GM19452 (cell line): ENCODE results near the gene LCE3B.
"Not testable (repeated sequence)": the region's sequence is repeated elsewhere in the genome, so short reads cannot be mapped to it uniquely, and the experiment has no call there.

ENCODE experiments used
- ATAC-seq: cut with Tn5 transposase; IDR thresholded peaks from one replicate; pipeline ENCODE4 v1.9.1; 2021; ENCODE audit not compliant: unreplicated experiment

The LCE3B gene, protein sequence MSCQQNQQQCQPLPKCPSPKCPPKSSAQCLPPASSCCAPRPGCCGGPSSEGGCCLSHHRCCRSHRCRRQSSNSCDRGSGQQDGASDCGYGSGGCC

GRCh38 chr1:152613511-152613910, at the start of gene LCE3B:
Gene LCE3B (plus strand): TSS chr1:152613811. CDS start chr1:152613811, 0 bp downstream.
- ATAC-seq: no peak

DNA sequence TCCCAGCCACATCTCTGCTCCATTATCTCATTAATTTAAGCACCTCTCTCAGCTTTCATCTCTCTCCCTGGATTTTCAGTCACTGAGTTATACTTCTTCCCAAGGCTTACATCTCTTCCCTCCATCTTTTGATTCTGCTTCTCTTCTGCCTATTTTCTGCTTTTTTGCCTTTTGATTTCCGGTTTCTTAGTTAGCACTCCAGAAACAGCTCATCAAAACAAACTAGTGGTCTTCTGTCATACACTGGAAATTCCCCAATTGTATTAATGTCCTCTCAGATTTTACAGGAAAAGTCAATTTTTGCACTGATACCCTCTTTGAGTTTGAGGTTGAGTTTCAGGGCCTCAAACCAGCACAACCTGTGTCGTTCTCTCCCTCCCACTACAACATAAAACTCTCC, 48.5 kb upstream of the LCE3B start:
- ATAC-seq: no peak

DNA sequence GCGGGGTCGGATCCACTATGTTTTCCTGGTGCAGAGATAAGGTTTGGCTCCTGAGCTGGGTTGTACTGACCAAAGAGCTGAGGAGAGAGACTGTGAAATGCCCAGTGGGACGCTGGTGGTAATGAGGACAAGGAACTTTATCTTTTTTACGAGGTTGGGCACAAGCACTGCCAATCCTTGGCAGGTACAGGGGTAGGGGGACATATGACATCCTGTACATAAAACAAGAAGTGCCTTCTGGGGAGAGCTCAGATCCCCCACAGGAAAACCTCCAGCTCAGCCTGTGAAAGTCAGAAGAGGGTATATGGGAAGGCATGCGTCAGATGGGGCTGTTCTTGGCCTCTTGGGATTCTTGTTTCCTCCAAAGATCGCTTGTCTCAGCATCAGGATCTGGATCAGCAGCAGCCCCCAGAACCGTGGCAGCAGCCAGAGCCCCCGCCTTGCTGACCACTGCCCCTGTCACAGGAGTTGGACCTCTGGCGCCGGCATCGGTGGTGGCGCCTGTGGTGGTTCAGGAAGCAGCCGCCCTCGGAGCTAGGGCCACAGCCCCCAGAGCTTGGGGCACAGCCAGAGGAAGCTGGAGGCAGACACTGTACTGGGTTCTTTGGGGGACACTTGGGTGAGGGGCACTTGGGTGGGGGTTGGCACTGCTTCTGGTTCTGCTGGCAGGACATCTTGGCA, 47.9 kb upstream of the LCE3B start:
- ATAC-seq: no peak

DNA sequence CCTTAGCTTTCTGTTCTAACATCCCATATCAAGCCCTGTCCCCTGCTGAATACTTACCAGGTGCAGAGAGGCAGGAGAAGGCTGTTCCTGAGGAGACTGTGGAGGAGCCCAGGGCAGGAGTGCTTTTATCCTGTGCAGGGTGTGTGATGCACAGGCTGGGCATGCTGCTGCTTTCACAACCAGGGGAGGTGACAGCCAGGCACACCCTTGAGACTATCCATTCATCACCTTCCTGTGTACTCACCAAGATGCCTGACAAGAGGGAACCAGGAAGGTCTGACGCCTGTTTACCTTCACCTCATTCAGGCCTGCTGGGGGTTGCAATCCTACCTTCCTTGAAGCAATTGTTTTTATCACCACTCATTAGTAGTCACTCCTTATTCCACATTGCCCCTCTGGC, 46.9 kb upstream of the LCE3B start, which contains the start of gene LCE3E:
LCE3E (minus strand) TSS at position 100 of the 400 bp plus-strand sequence. CDS start 572 bp downstream, outside the sequence.
- no peak for ATAC-seq

GRCh38 chr1:152577168-152577567, 36.4 kb upstream of the LCE3B start:
- ATAC-seq: no peak

DNA sequence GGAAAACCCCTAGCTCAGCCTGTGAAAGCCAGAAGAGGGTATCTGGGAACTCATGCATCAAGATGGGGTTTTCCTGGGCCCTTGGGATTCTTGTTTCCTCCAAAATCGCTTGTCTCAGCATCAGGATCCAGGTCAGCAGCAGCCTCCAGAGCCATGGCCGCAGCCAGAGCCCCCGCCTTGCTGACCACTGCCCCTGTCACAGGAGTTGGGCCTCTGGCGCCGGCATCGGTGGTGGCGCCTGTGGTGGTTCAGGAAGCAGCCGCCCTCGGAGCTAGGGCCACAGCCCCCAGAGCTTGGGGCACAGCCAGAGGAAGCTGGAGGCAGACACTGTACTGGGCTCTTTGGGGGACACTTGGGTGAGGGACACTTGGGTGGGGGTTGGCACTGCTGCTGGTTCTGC, 34.1 kb upstream of the LCE3B start:
- not testable (repeated sequence) for ATAC-seq

DNA sequence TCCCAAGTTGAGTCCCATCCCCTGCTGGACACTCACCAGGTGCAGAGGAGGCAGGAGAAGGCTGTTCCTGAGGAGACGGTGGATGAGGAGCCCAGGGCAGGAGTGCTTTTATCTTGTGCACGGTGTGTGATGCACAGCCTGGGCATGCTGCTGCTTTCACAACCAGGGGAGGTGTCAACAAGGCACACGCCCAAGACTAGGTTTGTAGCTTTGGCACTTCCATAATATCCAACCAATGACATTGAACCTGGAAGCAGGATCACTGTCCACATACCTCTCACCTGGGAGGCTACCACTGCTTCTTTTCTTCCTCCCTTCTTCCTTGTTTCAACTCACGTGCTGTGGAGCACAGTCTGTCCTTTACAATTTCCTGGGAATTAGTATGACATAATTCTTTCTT, 33.2 kb upstream of the LCE3B start, which contains the start of gene LCE3D:
LCE3D (minus strand) TSS at position 84 of the 400 bp plus-strand sequence. CDS start 580 bp downstream, outside the sequence.
- ATAC-seq: no peak

GRCh38 chr1:152582647-152583046, 31.0 kb upstream of the LCE3B start:
- no peak for ATAC-seq

- ATAC-seq: no peak
Measured at GRCh38 chr1:152585586-152585985, 28.0 kb upstream of the LCE3B start.

GRCh38 chr1:152596986-152597385, 16.6 kb upstream of the LCE3B start:
- no peak for ATAC-seq

GRCh38 chr1:152599934-152600333, 13.7 kb upstream of the LCE3B start, which contains the start of gene LCE3C:
Gene LCE3C (plus strand): TSS chr1:152600234. CDS start chr1:152600732, 498 bp downstream.
- ATAC-seq: no peak

DNA sequence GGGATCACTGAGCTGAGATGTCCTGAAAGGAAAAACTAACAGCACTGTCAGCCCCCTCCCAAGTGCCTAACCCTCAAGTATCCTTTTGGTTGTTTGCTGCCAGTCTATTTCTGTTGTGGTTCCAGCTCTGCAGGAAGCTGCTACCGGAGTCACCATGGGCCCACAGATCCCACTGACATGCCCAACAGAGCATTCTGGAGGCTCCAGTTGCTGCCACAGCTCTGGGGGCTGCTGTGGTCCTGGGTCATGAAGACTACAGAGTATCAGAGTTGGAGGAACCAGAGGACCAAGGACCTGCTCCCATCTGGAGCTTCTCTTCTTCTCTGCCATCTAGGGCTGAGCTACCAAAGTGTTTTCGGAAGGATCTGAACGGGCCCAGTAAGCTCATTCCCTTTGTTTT, 8.4 kb downstream of the LCE3B start:
- no peak for ATAC-seq

DNA sequence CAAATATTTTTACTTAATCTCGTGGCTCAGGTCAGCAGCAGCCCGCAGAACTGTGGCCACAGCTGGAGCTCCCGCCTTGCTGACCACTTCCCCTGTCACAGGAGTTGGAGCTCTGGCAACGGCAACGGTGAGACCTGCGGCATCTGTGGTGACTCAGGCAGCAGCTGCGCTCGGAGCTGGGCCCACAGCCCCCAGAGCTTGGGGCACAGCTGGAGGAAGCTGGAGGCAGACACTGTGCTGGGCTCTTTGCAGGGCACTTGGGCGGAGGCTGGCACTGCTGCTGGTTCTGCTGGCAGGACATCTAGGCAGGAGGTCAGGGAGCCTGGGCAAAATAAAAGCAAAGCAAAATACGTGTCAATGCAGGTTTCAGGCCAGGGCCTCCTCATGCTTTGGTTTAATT, 9.2 kb downstream of the LCE3B start, which contains the start of gene LCE3A:
LCE3A (minus strand) TSS at position 301 of the 400 bp plus-strand sequence; CDS start at position 301, 0 bp downstream.
- no peak for ATAC-seq

DNA sequence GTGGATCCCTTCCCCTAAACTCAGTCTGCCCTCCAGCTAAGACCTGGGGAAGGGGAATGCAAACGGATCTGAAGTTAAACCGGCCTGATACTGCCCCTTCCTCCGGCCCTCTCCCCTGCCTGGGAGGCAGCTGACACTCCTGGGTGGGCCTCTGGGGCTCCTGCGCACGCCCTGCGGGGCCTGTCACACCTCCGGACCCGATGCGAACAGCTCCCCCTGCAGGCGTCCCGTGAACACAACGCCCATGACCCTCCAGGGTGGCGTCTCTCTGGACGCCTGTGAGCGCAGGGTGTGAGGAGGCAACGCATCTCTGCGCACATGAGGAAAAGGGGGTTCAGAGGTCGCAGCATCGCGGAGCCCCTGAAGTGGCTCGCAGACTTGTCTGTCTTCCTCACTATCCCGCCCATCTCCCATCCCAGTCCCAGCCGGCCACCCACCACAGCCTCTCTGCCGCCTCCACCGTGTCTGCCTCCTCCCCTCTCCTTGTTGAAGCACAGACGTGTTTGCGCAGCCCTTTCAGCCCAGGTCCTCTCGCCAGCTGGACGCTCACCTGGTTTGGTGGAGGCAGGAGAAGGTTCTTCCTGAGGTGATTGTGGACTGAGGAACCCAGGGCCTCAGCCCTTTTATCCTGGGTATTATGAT, 9.7 kb downstream of the LCE3B start:
- no peak for ATAC-seq

- ATAC-seq: no peak
Measured at GRCh38 chr1:152626744-152627143, 13.1 kb downstream of the LCE3B start.

DNA sequence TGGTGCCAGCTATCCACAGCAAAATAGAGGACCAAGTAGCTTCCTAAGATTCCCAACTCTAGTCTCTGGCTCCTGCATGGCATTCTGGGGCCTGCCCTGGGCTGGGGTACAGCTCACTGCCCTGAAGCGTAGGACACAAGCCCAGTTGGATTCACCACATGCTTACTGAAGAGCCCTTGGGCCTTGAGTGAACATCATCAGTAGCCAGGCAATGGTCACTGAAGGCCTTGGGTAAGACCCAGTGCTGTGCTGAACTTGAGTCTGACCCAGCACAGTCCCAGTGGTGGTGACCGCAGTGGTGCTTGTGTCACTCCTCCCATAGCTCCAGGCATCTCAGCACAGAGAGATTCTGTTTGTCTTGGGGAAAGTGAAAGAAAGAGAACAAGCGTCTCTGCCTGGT, 17.0 kb downstream of the LCE3B start:
- ATAC-seq: no peak

GRCh38 chr1:152640351-152640750, 26.7 kb downstream of the LCE3B start:
- no peak for ATAC-seq

DNA sequence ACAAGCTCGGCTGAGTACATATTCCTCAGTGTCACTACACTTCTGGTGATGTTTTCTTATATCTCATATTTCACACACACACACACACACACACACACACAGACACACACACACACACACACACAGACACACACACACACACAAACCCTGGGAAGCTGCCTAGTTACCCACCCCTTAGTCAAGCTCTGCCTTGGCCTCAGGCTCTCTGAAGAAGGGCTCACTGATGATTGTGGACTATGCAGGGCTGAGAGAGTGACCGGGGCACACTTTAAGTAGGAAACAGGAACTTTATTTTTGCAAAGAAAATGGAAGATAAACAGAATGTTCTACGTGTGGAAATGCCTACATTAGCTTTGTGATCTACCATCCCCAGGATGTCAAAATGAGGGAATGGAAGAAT, 30.3 kb downstream of the LCE3B start:
- no peak for ATAC-seq

DNA sequence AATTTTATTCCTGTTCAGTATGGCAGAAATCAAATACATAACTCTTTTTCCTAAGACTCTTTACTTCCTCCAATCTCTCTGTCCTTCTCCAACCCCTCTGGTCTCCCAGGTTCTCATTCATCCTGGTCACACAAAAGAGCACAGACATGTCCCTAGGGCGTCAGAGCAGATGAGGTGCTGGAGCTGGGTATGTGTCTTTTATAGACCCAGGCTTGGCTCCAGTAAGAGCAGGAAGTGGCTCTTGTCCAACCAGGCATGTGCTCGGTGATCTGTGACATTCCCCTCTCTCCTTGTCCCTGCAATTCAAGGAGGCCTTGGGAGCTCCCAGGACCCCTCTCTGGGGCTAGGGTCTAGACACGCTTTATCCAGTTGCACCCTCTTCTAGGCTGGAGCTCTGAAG, 31.5 kb downstream of the LCE3B start:
- no peak for ATAC-seq

DNA sequence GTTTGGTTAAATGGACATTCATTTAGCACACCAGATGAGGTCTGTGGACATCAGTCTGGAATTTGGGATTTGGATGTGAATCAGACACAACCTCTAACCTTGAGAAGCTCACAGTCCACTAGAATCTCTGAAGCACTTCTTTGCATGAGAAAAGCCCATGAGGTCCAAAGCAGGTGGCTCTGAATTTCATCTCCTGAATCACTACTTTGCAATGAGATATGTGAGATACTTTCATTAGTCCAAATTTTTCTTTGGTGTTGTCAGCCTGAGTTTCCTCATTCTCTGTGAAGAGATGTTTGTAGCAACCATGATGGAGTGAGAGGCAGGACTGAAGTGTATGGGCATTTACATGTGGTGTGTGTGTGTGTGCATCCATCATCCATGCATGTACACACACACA, 33.0 kb downstream of the LCE3B start:
- no peak for ATAC-seq

DNA sequence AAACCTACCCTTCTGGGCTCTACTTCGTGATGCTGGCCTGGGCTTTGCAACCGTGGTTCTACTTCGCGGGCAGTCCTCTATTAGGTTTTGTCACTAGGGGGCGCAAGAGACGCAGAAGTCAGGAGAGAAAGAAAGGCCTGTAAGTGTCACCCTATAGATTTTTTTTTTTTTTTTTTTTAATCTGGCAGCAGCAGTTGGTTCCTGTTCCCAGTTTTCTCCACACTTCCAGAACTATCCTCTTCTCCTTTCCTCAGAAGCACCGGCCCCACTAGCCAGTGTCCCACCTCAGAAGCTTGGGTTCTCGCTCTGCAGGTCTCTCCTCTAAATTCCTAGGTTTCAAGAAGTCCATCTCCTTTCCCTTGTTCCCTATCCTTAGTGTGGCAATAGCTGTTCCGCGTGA, 40.5 kb downstream of the LCE3B start:
- ATAC-seq: no peak

GRCh38 chr1:152656459-152656858, 42.8 kb downstream of the LCE3B start:
- ATAC-seq: no peak
